HepG2 (cell line): ENCODE measurements around the gene AGTRAP. TPM values are rescaled to one million over a fixed set of nuclear protein-coding genes. Genes with fewer than 3 reads are reported as not detected.

Experiments
- AGO1 ChIP-seq: fragments of 200-400 bp; formaldehyde crosslinking; IDR thresholded peaks from 2 replicates; pipeline ENCODE4 v1.6.1; 2017; ENCODE audit warnings: mild to moderate bottlenecking, low read depth, low read length, moderate library complexity; ENCODE audit not compliant: poor library complexity, severe bottlenecking
- ATF7 ChIP-seq, 2 experiments: fragments of 450-650 bp in 1 of 2; sonication (generic) in 1 of 2; formaldehyde crosslinking in 1 of 2; IDR thresholded peaks; 2 replicates each; pipeline versions ENCODE4 v1.4.0 to v1.6.1; 2016 to 2020; ENCODE audit warnings: antibody characterized with exemption in 1 of 2, mild to moderate bottlenecking in 1 of 2, missing genetic modification reagents in 1 of 2
- BORCS8-MEF2B ChIP-seq: sonication (generic); formaldehyde crosslinking; IDR thresholded peaks from 2 replicates; pipeline ENCODE4 v1.8.0; 2022; ENCODE audit warnings: mild to moderate bottlenecking, missing genetic modification reagents
- CHCHD3 ChIP-seq: sonication (generic); formaldehyde crosslinking; IDR thresholded peaks from 2 replicates; pipeline ENCODE4 v1.8.0; 2022; ENCODE audit warnings: mild to moderate bottlenecking, missing genetic modification reagents, moderate library complexity
- FOXM1 ChIP-seq: sonication (generic); formaldehyde crosslinking; IDR thresholded peaks from 2 replicates; pipeline ENCODE4 v1.5.0; 2020; ENCODE audit warnings: missing genetic modification reagents
- HOXA5 ChIP-seq: sonication (generic); formaldehyde crosslinking; IDR thresholded peaks from 2 replicates; pipeline ENCODE4 v1.4.0; 2020; ENCODE audit warnings: missing genetic modification reagents
- HOXD1 ChIP-seq: sonication (generic); formaldehyde crosslinking; IDR thresholded peaks from 2 replicates; pipeline ENCODE4 v1.5.0; 2020; ENCODE audit warnings: missing genetic modification reagents
- MED13 ChIP-seq: sonication (generic); formaldehyde crosslinking; IDR thresholded peaks from 2 replicates; pipeline ENCODE4 v1.5.0; 2020; ENCODE audit warnings: missing genetic modification reagents
- REST ChIP-seq, 2 experiments: IDR thresholded peaks; 2 replicates each; pipeline ENCODE4 v1.6.1; 2011 to 2012; ENCODE audit warnings: low read length in 2 of 2, borderline replicate concordance in 1 of 2, low read depth in 1 of 2, mild to moderate bottlenecking in 1 of 2, moderate library complexity in 1 of 2
- RFX1 ChIP-seq: fragments of 450-650 bp; IDR thresholded peaks from 2 replicates; pipeline ENCODE4 v1.6.1; 2017
- TFAP4 ChIP-seq: sonication (generic); IDR thresholded peaks from 2 replicates; pipeline ENCODE4 v1.6.1; 2016; ENCODE audit warnings: low read depth, borderline replicate concordance
- ZNF101 ChIP-seq: sonication (generic); formaldehyde crosslinking; IDR thresholded peaks from 2 replicates; pipeline ENCODE4 v1.4.0; 2020; ENCODE audit warnings: mild to moderate bottlenecking, low read depth, missing genetic modification reagents, borderline replicate concordance
- ZNF121 ChIP-seq: sonication (generic); formaldehyde crosslinking; IDR thresholded peaks from 2 replicates; pipeline ENCODE4 v1.5.0; 2020; ENCODE audit warnings: mild to moderate bottlenecking, missing genetic modification reagents
- ZNF331 ChIP-seq: sonication (generic); formaldehyde crosslinking; IDR thresholded peaks from 2 replicates; pipeline ENCODE4 v1.4.0; 2020; ENCODE audit warnings: missing genetic modification reagents
- ZNF431 ChIP-seq: sonication (generic); formaldehyde crosslinking; IDR thresholded peaks from 2 replicates; pipeline ENCODE4 v1.9.0; 2022; ENCODE audit warnings: missing genetic modification reagents, low read depth, mild to moderate bottlenecking, borderline replicate concordance
- ZNF569 ChIP-seq: sonication (generic); formaldehyde crosslinking; IDR thresholded peaks from 2 replicates; pipeline ENCODE4 v1.5.0; 2020; ENCODE audit warnings: mild to moderate bottlenecking, missing genetic modification reagents, moderate library complexity, borderline replicate concordance
- ZNF607 ChIP-seq: sonication (generic); formaldehyde crosslinking; IDR thresholded peaks from 2 replicates; pipeline ENCODE4 v1.5.1; 2020; ENCODE audit warnings: missing genetic modification reagents, mild to moderate bottlenecking, borderline replicate concordance
- ZNF614 ChIP-seq: IDR thresholded peaks from 2 replicates; pipeline ENCODE4 v1.6.1; 2018; ENCODE audit warnings: missing biosample characterization, missing genetic modification reagents, inconsistent platforms, borderline replicate concordance
- ZSCAN5A ChIP-seq: sonication (generic); formaldehyde crosslinking; IDR thresholded peaks from 2 replicates; pipeline ENCODE4 v1.8.0; 2022; ENCODE audit warnings: mild to moderate bottlenecking, missing genetic modification reagents, borderline replicate concordance
- polyA plus RNA-seq, 8 experiments: library from polyadenylated mRNA; depleted of rRNA in 3 of 8; stranded (reverse) in 7 of 8; unstranded in 1 of 8; fragments of >200 nt; fragmentation: Illumina TruSeq in 4 of 8; extraction: Trizol in 4 of 8; gene quantifications; 2 replicates each; pipeline versions ENCODE4 v1.2.1 to v1.2.3, GENCODE V29; 2011 to 2016; ENCODE audit warnings: low read depth in 4 of 8, missing spikeins in 1 of 8, mixed read lengths in 1 of 8; ENCODE audit not compliant: insufficient read depth in 1 of 8
- total RNA-seq, 5 experiments: library from RNA; depleted of rRNA; stranded (reverse); fragments of >200 nt; fragmentation: Illumina TruSeq; extraction: Trizol; gene quantifications; 2 replicates each; pipeline ENCODE4 v1.2.3, GENCODE V29; 2016; ENCODE audit warnings: low read depth in 1 of 5
- TF ChIP-seq, protein P1 (sequence below): sonication (generic); formaldehyde crosslinking; conservative IDR thresholded peaks from 2 replicates; pipeline ENCODE4 v1.4.0; 2020; ENCODE audit warnings: missing genetic modification reagents
- TF ChIP-seq, protein P2 (sequence below): sonication (generic); formaldehyde crosslinking; IDR thresholded peaks from 2 replicates; pipeline ENCODE4 v1.4.0; 2020; ENCODE audit warnings: missing genetic modification reagents, low read depth, mild to moderate bottlenecking, borderline replicate concordance

AGTRAP gene
- total and polyA plus RNA-seq, 2 of the 13 experiments (the other 11 are each of a cell fraction or from before 2014, with no cell fraction given): 28.3 to 32.0 TPM

- TF ChIP-seq HOXA5 (CRISPR knock-in tag) (no peak), RFX1 (no peak), BORCS8-MEF2B (CRISPR knock-in tag) (no peak), CHCHD3 (CRISPR knock-in tag) (no peak), ZNF331 (CRISPR knock-in tag) (peak; percentile 32; the same call in 1 of the 2 replicates), REST (IDR thresholded peaks at IDR 0.05; ENCODE audit: borderline replicate concordance in 1 of 2, low read depth in 1 of 2, low read length in 2 of 2) (no peak), ZNF431 (no peak), TFAP4 (peak; percentile 38; the same call in 1 of the 2 replicates), ZNF614 (no peak), AGO1 (no peak), ZNF121 (peak; percentile 69; the same call in 1 of the 2 replicates), ZNF607 (CRISPR knock-in tag) (no peak), ATF7 (IDR thresholded peaks at IDR 0.05) (no peak), ATF7 (CRISPR knock-in tag; IDR thresholded peaks at IDR 0.05) (no peak), FOXM1 (CRISPR knock-in tag) (no peak), MED13 (CRISPR knock-in tag) (no peak), ZSCAN5A (no peak), ZNF569 (CRISPR knock-in tag) (no peak), HOXD1 (CRISPR knock-in tag) (no peak), ZNF101 (CRISPR knock-in tag) (no peak)
- TF ChIP-seq, protein P1, sequence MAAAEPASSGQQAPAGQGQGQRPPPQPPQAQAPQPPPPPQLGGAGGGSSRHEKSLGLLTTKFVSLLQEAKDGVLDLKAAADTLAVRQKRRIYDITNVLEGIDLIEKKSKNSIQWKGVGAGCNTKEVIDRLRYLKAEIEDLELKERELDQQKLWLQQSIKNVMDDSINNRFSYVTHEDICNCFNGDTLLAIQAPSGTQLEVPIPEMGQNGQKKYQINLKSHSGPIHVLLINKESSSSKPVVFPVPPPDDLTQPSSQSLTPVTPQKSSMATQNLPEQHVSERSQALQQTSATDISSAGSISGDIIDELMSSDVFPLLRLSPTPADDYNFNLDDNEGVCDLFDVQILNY (CRISPR knock-in tag): no peak
- TF ChIP-seq, protein P2, sequence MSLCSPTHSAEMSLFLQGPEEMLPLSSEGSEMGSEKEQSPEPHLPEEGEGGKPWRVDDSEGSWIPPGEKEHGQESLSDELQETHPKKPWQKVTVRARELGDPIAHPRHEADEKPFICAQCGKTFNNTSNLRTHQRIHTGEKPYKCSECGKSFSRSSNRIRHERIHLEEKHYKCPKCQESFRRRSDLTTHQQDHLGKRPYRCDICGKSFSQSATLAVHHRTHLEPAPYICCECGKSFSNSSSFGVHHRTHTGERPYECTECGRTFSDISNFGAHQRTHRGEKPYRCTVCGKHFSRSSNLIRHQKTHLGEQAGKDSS (CRISPR knock-in tag): no peak
Measured at GRCh38 chr1:11784993-11785769, 49.2 kb downstream of the AGTRAP start (continued).
